GM19438 (cell line): ENCODE results near the gene WDR41.

Experiments used
- ATAC-seq: cut with Tn5 transposase; IDR thresholded peaks from one replicate; pipeline ENCODE4 v1.9.1; 2021; ENCODE audit warnings: low read depth; ENCODE audit not compliant: unreplicated experiment

Gene WDR41

DNA sequence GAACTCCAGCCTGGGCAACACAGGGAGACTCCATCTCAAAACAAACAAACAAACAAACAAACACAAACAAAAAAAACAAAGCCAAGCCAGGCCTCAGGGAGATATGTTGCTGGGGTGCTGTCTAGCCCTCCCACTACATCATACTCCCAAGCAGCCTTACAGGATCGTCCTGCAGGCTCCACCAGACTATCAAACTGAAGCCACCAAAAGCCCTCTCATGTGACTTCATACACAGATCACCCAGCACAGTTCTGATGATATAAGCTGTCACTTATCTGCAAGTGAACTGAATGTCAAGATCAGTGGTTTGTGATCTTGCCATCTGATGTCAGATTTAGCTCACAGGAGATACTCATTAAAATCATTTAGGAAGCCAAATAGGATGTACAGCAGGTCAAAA lies 43.3 kb downstream of the WDR41 start:
- ATAC-seq = no peak

DNA sequence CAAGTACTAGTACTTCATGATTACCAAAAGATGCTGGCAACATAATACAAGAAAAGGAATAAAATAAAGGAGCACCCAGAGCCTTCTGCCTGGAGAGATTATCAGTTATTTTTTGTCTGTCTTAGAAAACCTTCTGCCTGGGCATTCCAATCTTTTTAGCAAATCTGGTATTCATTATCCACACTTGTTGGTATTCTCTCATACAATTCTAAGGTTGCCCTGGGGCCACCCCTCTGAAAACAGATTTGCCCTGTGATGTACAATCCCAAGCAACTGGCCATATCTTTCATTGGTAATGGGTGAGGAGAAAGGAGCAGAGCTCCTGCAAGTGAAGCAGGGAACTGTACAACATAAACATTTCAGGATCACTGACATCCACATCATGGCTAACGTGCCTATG lies 47.8 kb downstream of the WDR41 start:
- no peak for ATAC-seq

DNA sequence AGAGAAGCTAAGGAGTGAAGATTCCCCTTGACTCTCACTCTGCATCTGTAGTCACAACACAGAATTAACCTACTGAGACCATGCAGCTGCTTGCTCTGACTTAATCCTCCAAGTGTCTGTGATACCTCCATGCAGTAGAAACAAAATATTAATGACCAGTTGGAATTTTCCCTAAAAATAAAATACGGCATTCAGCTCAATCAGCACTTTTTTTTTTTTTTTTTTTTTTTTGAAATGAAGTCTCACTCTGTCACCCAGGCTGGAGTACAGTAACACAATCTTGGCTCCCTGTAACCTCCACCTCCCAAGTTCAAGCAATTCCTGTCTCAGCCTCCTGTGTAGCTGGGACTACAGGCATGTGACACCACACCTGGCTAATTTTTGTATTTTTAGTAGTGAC lies 48.4 kb downstream of the WDR41 start:
- no peak for ATAC-seq

DNA sequence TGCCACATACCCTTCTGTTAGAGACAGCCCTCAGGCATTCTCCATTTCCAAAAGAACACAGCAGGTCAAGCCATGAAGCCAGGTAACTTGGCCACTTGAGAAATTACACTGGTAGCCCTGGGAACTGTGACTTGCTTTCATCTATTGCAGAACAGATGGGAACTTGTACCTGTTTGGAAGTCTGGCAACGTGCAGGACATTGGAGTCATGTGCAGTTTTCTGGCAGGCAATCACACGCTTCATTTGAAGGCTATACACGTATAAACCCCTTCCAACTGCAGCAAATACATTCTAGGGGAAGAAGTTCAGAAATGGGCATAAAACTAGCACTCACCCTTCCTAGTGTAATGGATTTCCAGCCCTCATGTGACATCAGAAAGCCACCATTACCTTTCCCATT lies 54.0 kb downstream of the WDR41 start:
- ATAC-seq = no peak

DNA sequence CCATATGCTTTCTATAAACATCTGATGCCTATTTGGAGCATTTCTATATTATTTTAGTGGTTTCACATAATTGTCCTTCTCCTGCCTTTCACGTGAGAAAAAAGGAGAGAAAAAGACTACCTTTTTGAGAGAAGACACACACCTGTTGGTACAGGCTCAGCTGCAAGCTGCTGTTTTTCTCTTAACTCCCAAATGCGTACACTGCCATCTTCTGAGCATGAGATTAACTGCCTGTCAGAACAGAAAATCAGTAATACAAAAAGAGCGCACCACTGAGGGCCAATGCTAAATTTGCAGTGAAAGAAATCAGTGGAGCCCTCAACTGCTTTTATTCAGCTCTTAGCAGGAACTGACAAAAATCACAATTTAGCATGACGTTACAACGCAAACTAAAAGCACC lies 54.9 kb downstream of the WDR41 start:
- ATAC-seq = no peak

DNA sequence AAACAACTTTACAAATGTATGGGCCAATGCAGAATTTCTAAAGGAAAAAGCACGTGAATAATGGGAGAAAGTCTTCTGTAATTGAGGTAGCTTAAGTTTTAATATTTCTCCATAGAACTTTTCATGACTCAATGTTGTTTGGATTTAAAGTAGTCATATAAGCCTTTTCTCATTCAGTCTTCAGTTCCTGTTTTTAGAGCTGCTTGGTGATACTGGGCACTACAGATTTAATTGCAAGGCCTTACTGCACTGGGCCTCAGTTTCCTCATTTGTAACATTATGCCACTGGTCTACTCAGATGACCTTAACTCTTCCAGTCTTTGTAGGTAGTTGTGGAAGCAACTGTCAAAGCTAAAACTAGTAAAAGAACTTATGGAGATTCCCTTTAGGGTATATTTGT lies 60.4 kb downstream of the WDR41 start:
- no peak for ATAC-seq

DNA sequence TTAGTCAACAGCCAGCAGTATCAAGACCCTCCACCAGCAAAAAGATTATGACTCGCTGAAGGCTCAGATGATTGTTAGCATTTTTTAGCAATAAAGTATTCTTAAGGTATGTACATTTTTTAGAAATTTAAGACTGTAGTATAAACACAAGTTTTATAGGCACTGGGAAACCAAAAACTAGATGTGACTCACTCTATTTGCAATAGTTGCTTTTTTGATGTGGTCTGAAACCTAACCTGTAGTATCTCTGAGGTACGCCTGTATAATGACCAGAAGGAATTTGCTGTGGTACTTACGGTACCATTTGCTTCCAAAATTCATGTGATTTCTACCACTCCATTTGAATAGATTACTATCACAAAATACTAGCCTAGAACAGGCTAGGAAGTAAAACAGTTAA lies 60.8 kb downstream of the WDR41 start:
- no peak for ATAC-seq

DNA sequence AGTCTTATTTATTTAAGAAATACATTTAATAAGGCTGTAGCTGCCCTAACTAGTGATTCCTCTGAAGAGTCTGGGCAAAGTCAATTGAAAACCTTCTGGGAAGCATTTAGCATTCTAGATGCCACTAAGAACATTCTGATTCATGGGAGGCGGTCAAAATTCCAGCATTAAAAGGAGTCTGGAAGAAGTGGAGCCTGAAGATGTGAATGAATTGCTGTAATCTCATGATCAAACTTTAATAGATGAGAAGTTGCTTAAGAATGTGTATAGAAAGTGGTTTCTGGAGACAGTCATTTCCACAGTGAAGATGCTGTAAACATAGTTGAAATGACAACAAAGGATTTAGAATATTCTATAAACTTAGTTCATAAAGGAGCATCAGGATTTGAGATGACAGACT lies 61.4 kb downstream of the WDR41 start:
- ATAC-seq = no peak

DNA sequence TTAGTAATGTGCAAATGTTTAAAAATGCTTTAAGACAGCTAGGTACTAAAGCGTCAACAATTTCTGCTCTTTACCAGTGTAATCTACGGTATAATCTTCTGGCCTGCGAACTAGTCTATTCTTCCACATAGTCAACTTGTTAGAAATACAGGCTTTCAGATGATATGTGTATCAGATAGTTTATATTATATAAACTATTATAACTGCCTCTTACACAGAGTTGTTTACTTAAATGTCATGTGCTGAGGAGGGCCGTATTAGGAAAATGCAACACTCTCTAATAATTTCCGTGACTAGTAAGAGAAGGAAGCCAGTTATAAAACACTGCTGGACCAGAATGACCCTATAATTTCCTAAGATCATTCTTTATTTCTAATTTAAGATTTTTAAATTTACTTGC lies 63.6 kb downstream of the WDR41 start:
- ATAC-seq = no peak

DNA sequence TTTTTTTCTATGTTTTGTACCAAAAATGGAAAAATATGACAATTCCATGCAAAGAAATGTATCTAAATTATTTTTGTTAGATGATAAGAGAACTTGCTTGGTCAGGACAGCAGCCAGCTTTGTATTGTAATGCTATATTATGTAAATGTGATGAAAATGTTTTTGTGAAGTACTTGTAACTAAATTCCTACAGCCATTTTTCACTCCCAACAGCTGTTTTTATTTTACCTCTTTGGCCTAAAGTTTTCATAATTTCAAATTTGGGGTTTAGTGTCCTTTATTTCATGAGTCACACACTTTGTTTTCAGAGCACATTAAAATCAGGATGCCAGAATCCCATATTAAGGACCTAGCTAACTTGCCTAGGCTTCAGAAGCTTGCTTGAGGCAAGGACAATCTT lies 64.1 kb downstream of the WDR41 start:
- no peak for ATAC-seq

DNA sequence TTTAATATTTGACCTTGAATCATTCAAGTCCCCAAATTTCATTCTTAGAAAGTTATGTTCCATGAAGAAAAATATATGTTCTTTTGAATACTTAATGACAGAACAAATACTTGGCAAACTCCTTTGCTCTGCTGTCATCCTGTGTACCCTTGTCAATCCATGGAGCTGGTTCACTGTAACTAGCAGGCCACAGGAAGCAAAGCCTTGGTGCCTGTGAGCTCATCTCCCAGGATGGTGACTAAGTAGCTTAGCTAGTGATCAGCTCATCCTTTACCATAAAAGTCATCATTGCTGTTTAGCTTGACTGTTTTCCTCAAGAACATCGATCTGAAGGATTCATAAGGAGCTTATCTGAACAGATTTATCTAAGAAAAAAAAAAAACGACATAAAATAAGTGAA lies 65.4 kb downstream of the WDR41 start:
- no peak for ATAC-seq

DNA sequence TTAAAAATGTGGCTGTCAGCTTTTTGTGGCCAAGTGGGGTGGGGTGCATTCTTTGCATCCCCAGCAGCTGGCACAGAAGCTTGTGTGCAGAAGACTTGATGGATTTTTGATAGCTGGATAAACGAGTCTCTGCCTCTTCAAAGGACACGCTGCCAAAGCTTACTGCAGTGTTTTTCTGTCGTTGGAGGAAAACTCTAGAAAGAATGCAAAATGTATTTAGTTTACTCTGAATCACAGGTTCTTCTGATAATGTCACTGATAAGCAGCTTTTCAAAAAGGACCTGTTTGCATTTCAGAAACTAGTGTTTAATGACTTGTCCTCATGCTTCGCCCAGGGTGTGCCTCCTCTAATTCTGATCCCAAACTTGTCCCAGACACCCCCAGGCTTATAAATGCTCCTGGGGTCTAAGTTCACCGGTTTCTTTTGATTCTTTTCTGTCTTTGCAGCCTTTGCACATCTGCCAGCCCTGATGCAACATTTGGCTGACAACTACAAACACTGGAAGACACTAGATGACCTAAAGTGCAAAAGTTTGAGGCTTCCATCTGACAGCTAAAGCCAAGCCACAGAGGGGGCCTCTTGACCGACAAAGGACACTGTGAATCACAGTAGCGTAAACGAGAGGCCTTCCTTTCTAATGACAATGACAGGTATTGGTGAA lies 66.0 kb downstream of the WDR41 start:
- no peak for ATAC-seq

DNA sequence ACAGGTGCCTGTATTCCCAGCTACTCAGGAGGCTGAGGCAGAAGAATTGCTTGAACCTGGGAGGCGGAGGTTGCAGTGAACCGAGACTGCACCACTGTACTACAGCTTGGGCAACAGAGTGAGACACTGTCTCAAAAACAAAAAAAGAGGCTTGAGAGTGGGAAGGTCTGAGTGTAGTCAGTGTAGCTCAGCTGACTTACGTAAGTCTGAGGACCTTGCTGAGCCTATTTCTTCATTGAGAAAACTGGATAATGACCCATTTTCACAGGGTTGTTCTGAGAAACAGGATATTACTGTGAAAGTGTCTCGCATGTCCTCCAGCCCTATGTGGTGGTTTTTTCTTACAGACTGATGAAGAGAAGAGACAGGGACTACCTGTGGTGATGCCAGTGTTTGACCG lies 66.7 kb downstream of the WDR41 start:
- no peak for ATAC-seq

DNA sequence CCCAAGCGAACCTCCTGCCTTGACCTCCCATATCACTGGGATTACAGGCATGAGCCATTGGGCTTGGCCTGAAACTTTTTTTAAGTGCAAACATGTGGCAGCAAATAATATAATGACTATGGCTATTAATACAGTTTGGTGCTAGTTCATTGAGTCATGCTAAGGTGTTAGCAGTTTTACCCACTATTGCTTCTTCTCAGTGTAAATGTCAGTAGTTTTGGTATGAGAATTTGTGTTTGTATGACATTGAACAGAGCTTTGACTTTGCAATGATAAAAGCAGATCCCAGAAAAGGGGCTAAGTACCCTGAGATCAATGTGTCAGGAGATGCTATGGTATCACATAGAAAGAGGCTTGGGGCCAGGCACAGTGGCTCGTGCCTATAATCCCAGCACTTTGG lies 67.2 kb downstream of the WDR41 start:
- no peak for ATAC-seq

DNA sequence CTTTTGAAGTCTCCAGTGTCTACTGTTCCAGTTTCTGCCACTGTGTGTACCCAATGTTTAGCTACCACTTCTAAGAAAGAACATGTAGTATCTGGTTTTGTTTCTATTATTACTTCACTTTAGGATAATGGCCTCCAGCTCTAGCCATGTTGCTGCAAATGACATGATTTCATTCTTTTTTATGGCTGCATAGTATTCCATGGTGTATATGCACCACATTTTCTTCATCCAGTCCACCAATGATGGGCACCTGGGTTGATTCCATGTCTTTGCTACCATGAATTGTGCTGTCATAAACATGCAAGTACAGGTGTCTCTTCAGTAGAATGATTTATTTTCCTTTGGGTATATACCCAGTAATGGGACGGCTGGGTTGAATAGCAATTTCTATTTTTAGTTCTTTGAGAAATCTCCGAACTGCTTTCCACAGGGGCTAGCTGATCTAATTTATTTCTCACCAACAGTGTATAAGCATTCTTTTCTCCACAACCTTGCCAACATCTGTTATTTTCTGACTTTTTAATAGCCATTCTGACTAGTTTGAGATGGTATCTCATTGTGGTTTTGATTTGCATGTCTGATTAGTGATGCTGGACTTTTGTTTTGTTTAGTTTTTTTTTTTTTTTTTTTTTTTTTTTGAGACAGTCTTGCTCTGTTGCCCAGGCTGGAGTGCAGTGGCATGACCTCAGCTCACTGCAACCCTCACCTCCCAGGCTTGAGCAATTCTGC lies 68.9 kb downstream of the WDR41 start:
- ATAC-seq = no peak

DNA sequence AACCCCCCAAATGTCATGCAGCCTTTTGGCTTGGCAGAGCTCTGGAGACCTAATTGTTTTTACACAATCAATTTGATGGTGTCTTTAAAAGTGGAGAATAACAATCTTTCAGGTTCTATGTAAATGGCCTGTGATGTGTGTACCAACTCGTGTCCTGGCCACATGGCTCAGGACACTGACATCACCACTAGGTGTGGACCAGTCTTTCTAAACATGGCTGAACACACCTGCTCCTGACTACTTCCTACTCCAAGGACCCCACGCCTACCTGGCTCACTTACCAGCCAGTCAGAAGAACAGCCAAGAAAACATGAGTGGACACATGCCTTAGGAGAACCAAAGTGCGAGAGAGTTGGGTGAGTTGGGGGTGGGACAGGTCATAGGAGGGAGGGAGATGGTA lies 71.2 kb downstream of the WDR41 start:
- no peak for ATAC-seq

DNA sequence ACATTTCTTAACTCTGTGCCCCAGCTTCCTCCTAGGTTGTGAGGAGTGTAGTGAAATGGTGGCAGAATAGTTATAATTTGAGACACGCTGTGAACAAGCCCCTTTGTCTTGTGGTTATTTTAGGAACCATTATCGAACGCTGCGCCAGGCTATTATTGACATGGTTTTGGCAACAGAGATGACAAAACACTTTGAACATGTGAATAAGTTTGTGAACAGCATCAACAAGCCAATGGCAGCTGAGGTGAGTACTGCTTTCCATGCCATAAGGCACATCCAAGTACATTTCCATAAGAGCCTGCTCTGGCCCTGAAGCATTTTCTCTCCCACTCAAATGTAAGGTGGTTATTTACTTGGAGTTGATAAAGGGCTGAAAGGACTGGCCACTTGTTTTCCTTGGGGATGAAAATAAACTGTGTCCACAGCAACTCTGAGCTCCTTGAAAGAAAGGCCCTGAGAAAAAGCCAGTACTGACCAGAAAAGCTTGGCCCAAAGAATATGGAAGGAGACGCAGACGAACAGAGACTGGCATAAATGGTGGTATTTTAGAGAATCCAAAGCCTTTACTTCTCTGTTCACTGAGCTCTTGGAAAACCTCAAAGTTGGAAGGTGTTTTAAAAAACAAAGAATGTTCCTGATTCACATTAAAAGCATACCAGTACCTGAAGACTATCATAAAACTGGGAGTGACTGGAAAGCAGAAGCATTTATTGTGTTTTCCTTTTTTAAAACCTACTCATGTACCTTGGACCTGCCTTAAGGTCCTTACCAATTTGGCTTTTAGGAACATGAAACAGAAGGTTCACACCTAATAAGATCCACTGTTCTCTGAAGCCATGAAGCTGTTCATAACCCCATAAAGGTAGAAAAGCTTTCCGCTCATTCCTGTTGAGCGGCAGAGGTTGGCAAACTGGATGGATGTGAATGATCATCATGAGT lies 72.2 kb downstream of the WDR41 start:
- ATAC-seq = no peak

DNA sequence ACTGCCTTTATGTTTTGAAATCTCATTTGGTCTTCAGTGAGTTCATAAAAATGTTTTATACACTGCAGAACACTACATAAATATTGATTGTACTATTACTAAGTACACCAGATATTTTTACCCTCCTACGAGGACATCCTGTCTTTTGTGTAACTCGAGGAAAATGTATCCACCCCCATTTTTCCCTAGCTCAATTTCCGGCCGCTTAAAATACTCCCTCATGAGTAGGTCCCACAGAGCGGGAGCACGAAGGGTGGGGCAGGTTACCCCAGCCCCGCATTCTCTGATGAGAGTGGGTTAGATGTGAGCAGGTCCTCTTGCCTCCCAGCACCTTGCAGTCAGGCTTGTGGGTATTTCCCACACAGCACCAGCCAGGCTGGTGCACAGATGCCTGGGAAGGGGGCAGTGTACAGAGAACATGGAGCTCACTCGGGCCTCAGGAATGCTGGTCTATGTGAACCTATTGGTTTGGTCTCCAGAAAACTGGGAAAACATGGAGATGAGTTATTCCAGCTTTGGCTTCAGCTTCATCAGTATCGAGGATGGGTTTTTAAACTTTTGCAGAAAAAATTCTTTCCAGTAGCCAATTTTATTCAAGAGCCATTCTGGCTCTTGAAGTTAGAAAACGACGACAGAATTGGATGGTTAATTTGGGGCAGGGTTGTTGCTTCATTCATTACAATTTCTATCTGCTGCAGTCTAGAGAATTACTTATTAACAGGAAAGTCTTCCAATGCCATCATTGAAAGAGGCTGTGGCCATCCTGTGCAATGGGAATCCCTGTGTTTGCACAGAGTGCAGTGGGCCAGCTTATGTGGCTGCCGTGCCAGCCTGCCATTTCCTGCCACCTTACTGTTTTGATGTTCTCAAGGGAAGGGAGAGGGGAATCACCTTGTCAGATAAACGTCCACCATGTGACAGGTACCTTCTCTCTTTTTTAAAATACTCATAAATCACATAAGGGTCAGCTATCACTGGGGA lies 73.2 kb downstream of the WDR41 start:
- ATAC-seq = no peak

DNA sequence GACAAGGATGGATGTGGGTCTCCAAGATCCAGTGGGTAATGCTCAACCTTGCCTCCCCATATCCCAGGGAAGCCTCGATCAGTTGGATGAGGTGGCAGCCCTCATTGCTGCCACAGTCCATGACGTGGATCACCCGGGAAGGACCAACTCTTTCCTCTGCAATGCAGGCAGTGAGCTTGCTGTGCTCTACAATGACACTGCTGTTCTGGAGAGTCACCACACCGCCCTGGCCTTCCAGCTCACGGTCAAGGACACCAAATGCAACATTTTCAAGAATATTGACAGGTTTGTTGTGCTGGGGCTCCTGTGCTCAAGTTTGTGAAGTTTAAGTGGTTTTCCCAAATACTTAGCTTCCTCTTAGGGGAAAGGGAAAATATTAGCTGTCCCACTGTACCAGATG lies 74.0 kb downstream of the WDR41 start:
- no peak for ATAC-seq

DNA sequence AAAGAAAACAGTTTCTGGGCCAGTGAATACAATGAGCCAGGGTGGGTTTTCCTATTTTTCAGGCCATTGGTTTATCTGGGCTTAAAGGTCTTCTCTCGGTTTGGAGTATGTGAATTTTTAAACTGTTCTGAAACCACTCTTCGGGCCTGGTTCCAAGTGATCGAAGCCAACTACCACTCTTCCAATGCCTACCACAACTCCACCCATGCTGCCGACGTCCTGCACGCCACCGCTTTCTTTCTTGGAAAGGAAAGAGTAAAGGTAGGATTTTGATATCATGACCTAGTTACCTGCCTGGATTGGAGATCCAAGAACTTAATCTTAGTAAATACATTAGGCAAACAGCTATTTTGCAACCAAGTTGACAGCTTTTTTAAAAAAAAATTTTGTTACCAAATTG lies 79.1 kb downstream of the WDR41 start:
- ATAC-seq = no peak
